ENCODE data around the gene CDC42EP2. TPM values are rescaled to one million over a fixed set of nuclear protein-coding genes. Genes with fewer than 3 reads are reported as not detected.

The CDC42EP2 gene
- total and polyA plus RNA-seq, 8 donors, result 0.89 to 22.0 (median 15.1) TPM; not detected in 1

GRCh38 chr11:65275906-65276305 is 38.8 kb upstream of the CDC42EP2 start:
- Histone ChIP-seq H3K27me3 (no peaks in the 10 kb centered on the region), H3K4me3 (no peak overlapping the region), H3K4me1 (peaks cover 19 to 58% (median 48%) of the 10 kb centered on the region in 4 donors), H3K9me3 (no peaks in the 10 kb centered on the region), H3K27ac (peak overlapping the region; percentile 65 to 80 (median 78)), H3K36me3 (peaks cover 1 to 20% (median 18%) of the 10 kb centered on the region in 4 donors)
- no peak for TF ChIP-seq CTCF (IDR thresholded peaks at IDR 0.05)
- DNase-seq, result peak in 1 of 2 donors; percentile 57
- WGBS, 5 donors, result 35 to 60% (median 46%) methylated on average over 4 of the region's 4 CpGs
- intact Hi-C loops (cut with DNase I; ENCODE audit: low total_unique reads), result no loop called here

- intact Hi-C loops (cut with DNase I; ENCODE audit: low total_unique reads), result no loop called here
- H3K4me3 ChIP-seq, result no peak overlapping the region
- no peaks in the 10 kb centered on the region for H3K9me3 ChIP-seq
- H3K36me3 ChIP-seq, result peaks cover 14 to 34% (median 30%) of the 10 kb centered on the region in 4 donors
- H3K27me3 ChIP-seq, result no peaks in the 10 kb centered on the region
- no peak for DNase-seq
- H3K27ac ChIP-seq, result no peak overlapping the region
- no peak for TF ChIP-seq CTCF (IDR thresholded peaks at IDR 0.05)
- no peak for TF ChIP-seq POLR2AphosphoS5 (IDR thresholded peaks at IDR 0.05)
- TF ChIP-seq EP300 (IDR thresholded peaks at IDR 0.05), result no peak
- TF ChIP-seq POLR2A (IDR thresholded peaks at IDR 0.05), result no peak
- 68 to 86% (median 81%) methylated on average over 5 of the region's 5 CpGs for WGBS, 5 donors
- peaks cover 19 to 59% (median 48%) of the 10 kb centered on the region in 4 donors for H3K4me1 ChIP-seq
These were observed 36.9 kb upstream of the CDC42EP2 start for GRCh38 chr11:65277631-65278277.

GRCh38 chr11:65278356-65278755 is 36.3 kb upstream of the CDC42EP2 start:
- H3K27me3 ChIP-seq, result no peaks in the 10 kb centered on the region
- H3K36me3 ChIP-seq, result peaks cover 15 to 40% (median 36%) of the 10 kb centered on the region in 4 donors
- H3K9me3 ChIP-seq, result no peaks in the 10 kb centered on the region
- WGBS, 5 donors, result 75 to 88% (median 86%) methylated on average over 2 of the region's 2 CpGs
- TF ChIP-seq EP300 (IDR thresholded peaks at IDR 0.05), result no peak
- no peak for TF ChIP-seq CTCF (IDR thresholded peaks at IDR 0.05)
- TF ChIP-seq POLR2AphosphoS5 (IDR thresholded peaks at IDR 0.05), result no peak
- TF ChIP-seq POLR2A (IDR thresholded peaks at IDR 0.05), result no peak
- peak overlapping the region in 1 of 5 donors; percentile 63 for H3K27ac ChIP-seq
- no peak for DNase-seq
- intact Hi-C loops (cut with DNase I; ENCODE audit: low total_unique reads), result no loop called here
- peaks cover 19 to 59% (median 48%) of the 10 kb centered on the region in 4 donors for H3K4me1 ChIP-seq
- H3K4me3 ChIP-seq, result no peak overlapping the region

GRCh38 chr11:65279279-65279678 is 35.4 kb upstream of the CDC42EP2 start:
- no peak for DNase-seq
- H3K4me3 ChIP-seq, result no peak overlapping the region
- TF ChIP-seq EP300 (IDR thresholded peaks at IDR 0.05) (no peak), POLR2AphosphoS5 (IDR thresholded peaks at IDR 0.05) (no peak), CTCF (IDR thresholded peaks at IDR 0.05) (no peak)
- peaks cover 15 to 48% (median 42%) of the 10 kb centered on the region in 4 donors for H3K36me3 ChIP-seq
- 80 to 96% (median 90%) methylated on average over 4 of the region's 4 CpGs for WGBS, 5 donors
- no peaks in the 10 kb centered on the region for H3K9me3 ChIP-seq
- peak overlapping the region in 4 of 5 donors; percentile 19 to 74 (median 48) for H3K27ac ChIP-seq
- H3K4me1 ChIP-seq, result peaks cover 19 to 59% (median 48%) of the 10 kb centered on the region in 4 donors
- intact Hi-C loops (cut with DNase I; ENCODE audit: low total_unique reads), result no loop called here
- no peaks in the 10 kb centered on the region for H3K27me3 ChIP-seq
